HepG2 (cell line): Measurements from ENCODE around the gene CCDC38. TPM values are rescaled to one million over a fixed set of nuclear protein-coding genes. Genes with fewer than 3 reads are reported as not detected.
A peak's percentile ranks its signal among the peaks of the same experiment; 100 is the strongest.

ENCODE experiments used
- AHR ChIP-seq: IDR thresholded peaks from 2 replicates; pipeline ENCODE4 v1.6.1; 2018; ENCODE audit warnings: missing genetic modification reagents, missing compliant biosample characterization
- AKAP8 ChIP-seq: sonication (generic); formaldehyde crosslinking; IDR thresholded peaks from 2 replicates; pipeline ENCODE4 v1.5.1; 2020; ENCODE audit warnings: mild to moderate bottlenecking, missing genetic modification reagents
- HMGA1 ChIP-seq: sonication (generic); formaldehyde crosslinking; conservative IDR thresholded peaks from 2 replicates; pipeline ENCODE4 v1.4.0; 2020; ENCODE audit warnings: missing genetic modification reagents
- NR2C2 ChIP-seq: sonication (generic); formaldehyde crosslinking; IDR thresholded peaks from 2 replicates; pipeline ENCODE4 v1.4.0; 2020; ENCODE audit warnings: missing genetic modification reagents, mild to moderate bottlenecking, moderate library complexity, borderline replicate concordance
- RCOR2 ChIP-seq: IDR thresholded peaks from 2 replicates; pipeline ENCODE4 v1.6.1; 2016; ENCODE audit warnings: missing biosample characterization, missing genetic modification reagents
- YY1 ChIP-seq: IDR thresholded peaks from 2 replicates; pipeline ENCODE4 v1.6.1; 2011; ENCODE audit warnings: low read length, low read depth, moderate library complexity, mild to moderate bottlenecking; ENCODE audit not compliant: insufficient read depth, insufficient replicate concordance
- ZNF589 ChIP-seq: sonication (generic); formaldehyde crosslinking; conservative IDR thresholded peaks from 2 replicates; pipeline ENCODE4 v1.8.0; 2022; ENCODE audit warnings: mild to moderate bottlenecking, moderate library complexity, missing genetic modification reagents
- polyA plus RNA-seq, 8 experiments: library from polyadenylated mRNA; depleted of rRNA in 3 of 8; stranded (reverse) in 7 of 8; unstranded in 1 of 8; fragments of >200 nt; fragmentation: Illumina TruSeq in 4 of 8; extraction: Trizol in 4 of 8; gene quantifications; 2 replicates each; pipeline versions ENCODE4 v1.2.1 to v1.2.3, GENCODE V29; 2011 to 2016; ENCODE audit warnings: low read depth in 4 of 8, missing spikeins in 1 of 8, mixed read lengths in 1 of 8; ENCODE audit not compliant: insufficient read depth in 1 of 8
- total RNA-seq, 5 experiments: library from RNA; depleted of rRNA; stranded (reverse); fragments of >200 nt; fragmentation: Illumina TruSeq; extraction: Trizol; gene quantifications; 2 replicates each; pipeline ENCODE4 v1.2.3, GENCODE V29; 2016; ENCODE audit warnings: low read depth in 1 of 5
- TF ChIP-seq, protein P1 (sequence below): sonication (generic); formaldehyde crosslinking; IDR thresholded peaks from 2 replicates; pipeline ENCODE4 v1.4.0; 2020; ENCODE audit warnings: missing genetic modification reagents, borderline replicate concordance
- TF ChIP-seq, protein P2 (sequence below): sonication (generic); formaldehyde crosslinking; IDR thresholded peaks from 2 replicates; pipeline ENCODE4 v1.4.0; 2020; ENCODE audit warnings: missing genetic modification reagents, borderline replicate concordance
- TF ChIP-seq, protein P3 (sequence below): sonication (generic); formaldehyde crosslinking; IDR thresholded peaks from 2 replicates; pipeline ENCODE4 v1.4.0; 2020; ENCODE audit warnings: mild to moderate bottlenecking, missing genetic modification reagents
- TF ChIP-seq, protein P4 (sequence below): IDR thresholded peaks from 2 replicates; pipeline ENCODE4 v1.6.1; 2016; ENCODE audit warnings: missing compliant biosample characterization, missing genetic modification reagents, borderline replicate concordance
- TF ChIP-seq, protein P5 (sequence below): sonication (generic); formaldehyde crosslinking; IDR thresholded peaks from 2 replicates; pipeline ENCODE4 v1.4.0; 2020; ENCODE audit warnings: missing genetic modification reagents

Gene CCDC38
- total and polyA plus RNA-seq, 2 of the 13 experiments (the other 11 are each of a cell fraction or from before 2014, with no cell fraction given), result 0.24 to 0.32 TPM

DNA sequence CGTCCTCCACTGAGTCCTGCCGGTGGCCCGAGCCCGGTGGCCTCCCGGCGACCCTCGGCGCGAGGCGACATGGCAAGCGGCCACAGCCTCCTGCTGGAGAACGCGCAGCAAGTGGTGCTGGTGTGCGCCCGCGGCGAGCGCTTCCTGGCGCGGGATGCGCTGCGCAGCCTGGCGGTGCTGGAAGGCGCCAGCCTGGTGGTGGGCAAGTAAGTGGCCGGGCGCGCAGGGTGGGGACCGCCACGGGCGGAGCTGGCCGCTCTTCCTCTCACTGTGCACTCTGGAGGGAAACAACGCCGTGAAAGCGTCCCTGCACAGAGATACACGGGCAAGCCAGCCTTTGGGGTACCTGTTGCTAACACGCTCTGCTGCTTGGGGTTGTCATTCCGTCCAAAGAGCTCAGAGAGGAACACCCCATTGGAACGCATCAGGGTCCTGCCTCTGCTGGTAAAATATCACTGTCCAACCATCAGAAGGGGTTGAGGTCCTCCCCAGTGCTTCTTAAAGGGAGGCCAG is 972 bp upstream of the CCDC38 start, which contains the start of gene AMDHD1 (continued):
- TF ChIP-seq, protein P1, sequence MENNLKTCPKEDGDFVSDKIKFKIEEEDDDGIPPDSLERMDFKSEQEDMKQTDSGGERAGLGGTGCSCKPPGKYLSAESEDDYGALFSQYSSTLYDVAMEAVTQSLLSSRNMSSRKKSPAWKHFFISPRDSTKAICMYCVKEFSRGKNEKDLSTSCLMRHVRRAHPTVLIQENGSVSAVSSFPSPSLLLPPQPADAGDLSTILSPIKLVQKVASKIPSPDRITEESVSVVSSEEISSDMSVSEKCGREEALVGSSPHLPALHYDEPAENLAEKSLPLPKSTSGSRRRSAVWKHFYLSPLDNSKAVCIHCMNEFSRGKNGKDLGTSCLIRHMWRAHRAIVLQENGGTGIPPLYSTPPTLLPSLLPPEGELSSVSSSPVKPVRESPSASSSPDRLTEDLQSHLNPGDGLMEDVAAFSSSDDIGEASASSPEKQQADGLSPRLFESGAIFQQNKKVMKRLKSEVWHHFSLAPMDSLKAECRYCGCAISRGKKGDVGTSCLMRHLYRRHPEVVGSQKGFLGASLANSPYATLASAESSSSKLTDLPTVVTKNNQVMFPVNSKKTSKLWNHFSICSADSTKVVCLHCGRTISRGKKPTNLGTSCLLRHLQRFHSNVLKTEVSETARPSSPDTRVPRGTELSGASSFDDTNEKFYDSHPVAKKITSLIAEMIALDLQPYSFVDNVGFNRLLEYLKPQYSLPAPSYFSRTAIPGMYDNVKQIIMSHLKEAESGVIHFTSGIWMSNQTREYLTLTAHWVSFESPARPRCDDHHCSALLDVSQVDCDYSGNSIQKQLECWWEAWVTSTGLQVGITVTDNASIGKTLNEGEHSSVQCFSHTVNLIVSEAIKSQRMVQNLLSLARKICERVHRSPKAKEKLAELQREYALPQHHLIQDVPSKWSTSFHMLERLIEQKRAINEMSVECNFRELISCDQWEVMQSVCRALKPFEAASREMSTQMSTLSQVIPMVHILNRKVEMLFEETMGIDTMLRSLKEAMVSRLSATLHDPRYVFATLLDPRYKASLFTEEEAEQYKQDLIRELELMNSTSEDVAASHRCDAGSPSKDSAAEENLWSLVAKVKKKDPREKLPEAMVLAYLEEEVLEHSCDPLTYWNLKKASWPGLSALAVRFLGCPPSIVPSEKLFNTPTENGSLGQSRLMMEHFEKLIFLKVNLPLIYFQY (CRISPR knock-in tag), result no peak
- TF ChIP-seq, protein P2, sequence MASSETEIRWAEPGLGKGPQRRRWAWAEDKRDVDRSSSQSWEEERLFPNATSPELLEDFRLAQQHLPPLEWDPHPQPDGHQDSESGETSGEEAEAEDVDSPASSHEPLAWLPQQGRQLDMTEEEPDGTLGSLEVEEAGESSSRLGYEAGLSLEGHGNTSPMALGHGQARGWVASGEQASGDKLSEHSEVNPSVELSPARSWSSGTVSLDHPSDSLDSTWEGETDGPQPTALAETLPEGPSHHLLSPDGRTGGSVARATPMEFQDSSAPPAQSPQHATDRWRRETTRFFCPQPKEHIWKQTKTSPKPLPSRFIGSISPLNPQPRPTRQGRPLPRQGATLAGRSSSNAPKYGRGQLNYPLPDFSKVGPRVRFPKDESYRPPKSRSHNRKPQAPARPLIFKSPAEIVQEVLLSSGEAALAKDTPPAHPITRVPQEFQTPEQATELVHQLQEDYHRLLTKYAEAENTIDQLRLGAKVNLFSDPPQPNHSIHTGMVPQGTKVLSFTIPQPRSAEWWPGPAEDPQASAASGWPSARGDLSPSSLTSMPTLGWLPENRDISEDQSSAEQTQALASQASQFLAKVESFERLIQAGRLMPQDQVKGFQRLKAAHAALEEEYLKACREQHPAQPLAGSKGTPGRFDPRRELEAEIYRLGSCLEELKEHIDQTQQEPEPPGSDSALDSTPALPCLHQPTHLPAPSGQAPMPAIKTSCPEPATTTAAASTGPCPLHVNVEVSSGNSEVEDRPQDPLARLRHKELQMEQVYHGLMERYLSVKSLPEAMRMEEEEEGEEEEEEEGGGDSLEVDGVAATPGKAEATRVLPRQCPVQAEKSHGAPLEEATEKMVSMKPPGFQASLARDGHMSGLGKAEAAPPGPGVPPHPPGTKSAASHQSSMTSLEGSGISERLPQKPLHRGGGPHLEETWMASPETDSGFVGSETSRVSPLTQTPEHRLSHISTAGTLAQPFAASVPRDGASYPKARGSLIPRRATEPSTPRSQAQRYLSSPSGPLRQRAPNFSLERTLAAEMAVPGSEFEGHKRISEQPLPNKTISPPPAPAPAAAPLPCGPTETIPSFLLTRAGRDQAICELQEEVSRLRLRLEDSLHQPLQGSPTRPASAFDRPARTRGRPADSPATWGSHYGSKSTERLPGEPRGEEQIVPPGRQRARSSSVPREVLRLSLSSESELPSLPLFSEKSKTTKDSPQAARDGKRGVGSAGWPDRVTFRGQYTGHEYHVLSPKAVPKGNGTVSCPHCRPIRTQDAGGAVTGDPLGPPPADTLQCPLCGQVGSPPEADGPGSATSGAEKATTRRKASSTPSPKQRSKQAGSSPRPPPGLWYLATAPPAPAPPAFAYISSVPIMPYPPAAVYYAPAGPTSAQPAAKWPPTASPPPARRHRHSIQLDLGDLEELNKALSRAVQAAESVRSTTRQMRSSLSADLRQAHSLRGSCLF (CRISPR knock-in tag), result no peak
- no peak for TF ChIP-seq HMGA1 (CRISPR knock-in tag)
- TF ChIP-seq, protein P3, sequence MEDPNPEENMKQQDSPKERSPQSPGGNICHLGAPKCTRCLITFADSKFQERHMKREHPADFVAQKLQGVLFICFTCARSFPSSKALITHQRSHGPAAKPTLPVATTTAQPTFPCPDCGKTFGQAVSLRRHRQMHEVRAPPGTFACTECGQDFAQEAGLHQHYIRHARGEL, result no peak; the same call in 1 of the 2 replicates
- TF ChIP-seq ZNF589 (CRISPR knock-in tag), result 0 out of 2 replicates have a peak, but pooled peaks have one; percentile 24
- TF ChIP-seq NR2C2 (CRISPR knock-in tag), result peak; percentile 20
- peak; percentile 35 for TF ChIP-seq YY1
- 0 out of 2 replicates have a peak, but pooled peaks have one; percentile 30 for TF ChIP-seq AKAP8
- TF ChIP-seq, protein P4, sequence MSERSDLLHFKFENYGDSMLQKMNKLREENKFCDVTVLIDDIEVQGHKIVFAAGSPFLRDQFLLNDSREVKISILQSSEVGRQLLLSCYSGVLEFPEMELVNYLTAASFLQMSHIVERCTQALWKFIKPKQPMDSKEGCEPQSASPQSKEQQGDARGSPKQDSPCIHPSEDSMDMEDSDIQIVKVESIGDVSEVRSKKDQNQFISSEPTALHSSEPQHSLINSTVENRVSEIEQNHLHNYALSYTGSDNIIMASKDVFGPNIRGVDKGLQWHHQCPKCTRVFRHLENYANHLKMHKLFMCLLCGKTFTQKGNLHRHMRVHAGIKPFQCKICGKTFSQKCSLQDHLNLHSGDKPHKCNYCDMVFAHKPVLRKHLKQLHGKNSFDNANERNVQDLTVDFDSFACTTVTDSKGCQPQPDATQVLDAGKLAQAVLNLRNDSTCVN (CRISPR knock-in tag), result no peak
- TF ChIP-seq AHR (CRISPR knock-in tag), result peak; percentile 50; the same call in 1 of the 2 replicates
- TF ChIP-seq, protein P5, sequence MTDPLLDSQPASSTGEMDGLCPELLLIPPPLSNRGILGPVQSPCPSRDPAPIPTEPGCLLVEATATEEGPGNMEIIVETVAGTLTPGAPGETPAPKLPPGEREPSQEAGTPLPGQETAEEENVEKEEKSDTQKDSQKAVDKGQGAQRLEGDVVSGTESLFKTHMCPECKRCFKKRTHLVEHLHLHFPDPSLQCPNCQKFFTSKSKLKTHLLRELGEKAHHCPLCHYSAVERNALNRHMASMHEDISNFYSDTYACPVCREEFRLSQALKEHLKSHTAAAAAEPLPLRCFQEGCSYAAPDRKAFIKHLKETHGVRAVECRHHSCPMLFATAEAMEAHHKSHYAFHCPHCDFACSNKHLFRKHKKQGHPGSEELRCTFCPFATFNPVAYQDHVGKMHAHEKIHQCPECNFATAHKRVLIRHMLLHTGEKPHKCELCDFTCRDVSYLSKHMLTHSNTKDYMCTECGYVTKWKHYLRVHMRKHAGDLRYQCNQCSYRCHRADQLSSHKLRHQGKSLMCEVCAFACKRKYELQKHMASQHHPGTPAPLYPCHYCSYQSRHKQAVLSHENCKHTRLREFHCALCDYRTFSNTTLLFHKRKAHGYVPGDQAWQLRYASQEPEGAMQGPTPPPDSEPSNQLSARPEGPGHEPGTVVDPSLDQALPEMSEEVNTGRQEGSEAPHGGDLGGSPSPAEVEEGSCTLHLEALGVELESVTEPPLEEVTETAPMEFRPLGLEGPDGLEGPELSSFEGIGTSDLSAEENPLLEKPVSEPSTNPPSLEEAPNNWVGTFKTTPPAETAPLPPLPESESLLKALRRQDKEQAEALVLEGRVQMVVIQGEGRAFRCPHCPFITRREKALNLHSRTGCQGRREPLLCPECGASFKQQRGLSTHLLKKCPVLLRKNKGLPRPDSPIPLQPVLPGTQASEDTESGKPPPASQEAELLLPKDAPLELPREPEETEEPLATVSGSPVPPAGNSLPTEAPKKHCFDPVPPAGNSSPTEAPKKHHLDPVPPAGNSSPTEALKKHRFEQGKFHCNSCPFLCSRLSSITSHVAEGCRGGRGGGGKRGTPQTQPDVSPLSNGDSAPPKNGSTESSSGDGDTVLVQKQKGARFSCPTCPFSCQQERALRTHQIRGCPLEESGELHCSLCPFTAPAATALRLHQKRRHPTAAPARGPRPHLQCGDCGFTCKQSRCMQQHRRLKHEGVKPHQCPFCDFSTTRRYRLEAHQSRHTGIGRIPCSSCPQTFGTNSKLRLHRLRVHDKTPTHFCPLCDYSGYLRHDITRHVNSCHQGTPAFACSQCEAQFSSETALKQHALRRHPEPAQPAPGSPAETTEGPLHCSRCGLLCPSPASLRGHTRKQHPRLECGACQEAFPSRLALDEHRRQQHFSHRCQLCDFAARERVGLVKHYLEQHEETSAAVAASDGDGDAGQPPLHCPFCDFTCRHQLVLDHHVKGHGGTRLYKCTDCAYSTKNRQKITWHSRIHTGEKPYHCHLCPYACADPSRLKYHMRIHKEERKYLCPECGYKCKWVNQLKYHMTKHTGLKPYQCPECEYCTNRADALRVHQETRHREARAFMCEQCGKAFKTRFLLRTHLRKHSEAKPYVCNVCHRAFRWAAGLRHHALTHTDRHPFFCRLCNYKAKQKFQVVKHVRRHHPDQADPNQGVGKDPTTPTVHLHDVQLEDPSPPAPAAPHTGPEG, result 0 out of 2 replicates have a peak, but pooled peaks have one; percentile 76
- TF ChIP-seq RCOR2 (CRISPR knock-in tag), result 0 out of 2 replicates have a peak, but pooled peaks have one; percentile 2
